GM23338 (cell line): ENCODE measurements around the gene G6PC3. TPM values are rescaled to one million over a fixed set of nuclear protein-coding genes. Genes with fewer than 3 reads are reported as not detected.
"Not testable (repeated sequence)": the region's sequence is repeated elsewhere in the genome, so short reads cannot be mapped to it uniquely, and the experiment has no call there.

Experiments used
- ATAC-seq: fragments of 200-7000 bp; cut with Tn5 transposase; 3 replicates; pipeline ENCODE4 v1.9.1; 2020
- DNase-seq: peaks from one replicate; pipeline ENCODE4 v3.0.0-alpha.2; 2015; ENCODE audit warnings: low spot score
- H2AFZ ChIP-seq: fragments of 200-600 bp; sonication (generic); 2 replicates; pipeline ENCODE4 v1.8.0; 2016; ENCODE audit warnings: antibody characterized with exemption, mild to moderate bottlenecking, moderate library complexity
- H3F3A ChIP-seq: fragments of 200-600 bp; sonication (generic); replicated peaks from 2 replicates; pipeline ENCODE4 v1.8.0; 2017; ENCODE audit warnings: antibody characterized with exemption, mixed run types, low read depth
- H3K27ac ChIP-seq: fragments of 200-600 bp; sonication (generic); 2 replicates; pipeline ENCODE4 v1.6.1; 2016; ENCODE audit warnings: low read depth
- H3K27me3 ChIP-seq: fragments of 200-600 bp; sonication (generic); 2 replicates; pipeline ENCODE4 v1.8.0; 2016; ENCODE audit warnings: mild to moderate bottlenecking, mixed run types, moderate library complexity; ENCODE audit not compliant: insufficient read depth
- H3K36me3 ChIP-seq: fragments of 200-600 bp; sonication (generic); 2 replicates; pipeline ENCODE4 v1.8.0; 2016; ENCODE audit warnings: mild to moderate bottlenecking; ENCODE audit not compliant: insufficient read depth
- H3K4me1 ChIP-seq: fragments of 200-600 bp; sonication (generic); 2 replicates; pipeline ENCODE4 v1.8.0; 2016; ENCODE audit warnings: mild to moderate bottlenecking, moderate library complexity; ENCODE audit not compliant: insufficient read depth
- H3K4me2 ChIP-seq: fragments of 200-600 bp; sonication (generic); 2 replicates; pipeline ENCODE4 v1.7.1; 2017; ENCODE audit warnings: mixed run types
- H3K4me3 ChIP-seq: fragments of 200-600 bp; sonication (generic); 2 replicates; pipeline ENCODE4 v1.6.1; 2016; ENCODE audit warnings: mixed run types
- H3K79me2 ChIP-seq: fragments of 200-600 bp; sonication (generic); replicated peaks from 2 replicates; pipeline ENCODE4 v1.8.0; 2017; ENCODE audit warnings: mild to moderate bottlenecking; ENCODE audit not compliant: insufficient read depth
- H3K9me2 ChIP-seq: fragments of 200-600 bp; sonication (generic); 2 replicates; pipeline ENCODE4 v1.8.0; 2017; ENCODE audit not compliant: insufficient read depth
- H4K20me1 ChIP-seq: fragments of 200-600 bp; sonication (generic); replicated peaks from 2 replicates; pipeline ENCODE4 v1.8.0; 2017; ENCODE audit warnings: mild to moderate bottlenecking; ENCODE audit not compliant: insufficient read depth
- H3K27ac Mint-ChIP-seq: 2 replicates; pipeline ENCODE4 v1.8.0; 2020; ENCODE audit warnings: inconsistent platforms, mild to moderate bottlenecking, moderate library complexity, mixed read lengths
- H3K27me3 Mint-ChIP-seq: 3 replicates; pipeline ENCODE4 v1.8.0; 2022; ENCODE audit warnings: low read depth, mild to moderate bottlenecking, moderate library complexity, mixed read lengths, inconsistent platforms; ENCODE audit not compliant: insufficient read depth, poor library complexity
- H3K36me3 Mint-ChIP-seq: 3 replicates; pipeline ENCODE4 v1.8.0; 2021; ENCODE audit warnings: low read depth, mild to moderate bottlenecking, inconsistent platforms, moderate library complexity, mixed read lengths
- H3K4me1 Mint-ChIP-seq: 3 replicates; pipeline ENCODE4 v1.8.0; 2020; ENCODE audit warnings: mild to moderate bottlenecking, inconsistent platforms, mixed read lengths
- H3K4me3 Mint-ChIP-seq: 3 replicates; pipeline ENCODE4 v1.8.0; 2021; ENCODE audit warnings: moderate library complexity, mild to moderate bottlenecking, inconsistent platforms, mixed read lengths
- H3K9me3 Mint-ChIP-seq: 3 replicates; pipeline ENCODE4 v1.8.0; 2020; ENCODE audit warnings: moderate library complexity, mild to moderate bottlenecking, inconsistent platforms, mixed read lengths
- CREB1 ChIP-seq: fragments of 250-450 bp; sonication (Bioruptor Pico); IDR thresholded peaks from 2 replicates; pipeline ENCODE4 v1.5.0; 2020; ENCODE audit warnings: low read depth, mild to moderate bottlenecking, moderate library complexity
- CTCF ChIP-seq, 2 experiments: fragments of 200-600 bp in 1 of 2; sonication (generic) in 1 of 2; conservative IDR thresholded peaks; 2 replicates each; pipeline versions ENCODE4 v1.5.1 to v1.6.1; 2016 to 2017; ENCODE audit warnings: antibody characterized with exemption in 2 of 2, low read depth in 2 of 2, mild to moderate bottlenecking in 2 of 2, moderate library complexity in 1 of 2
- ETS1 ChIP-seq: IDR thresholded peaks from 2 replicates; pipeline ENCODE4 v1.6.1; 2016; ENCODE audit warnings: antibody characterized with exemption
- POLR2AphosphoS5 ChIP-seq: IDR thresholded peaks from 2 replicates; pipeline ENCODE4 v1.6.1; 2016; ENCODE audit warnings: antibody characterized with exemption, low read depth
- REST ChIP-seq: IDR thresholded peaks from one replicate; pipeline ENCODE4 v1.6.1; 2018; ENCODE audit warnings: antibody characterized with exemption; ENCODE audit not compliant: unreplicated experiment
- STAT1 ChIP-seq: IDR thresholded peaks from one replicate; pipeline ENCODE4 v1.6.1; 2016; ENCODE audit warnings: antibody characterized with exemption; ENCODE audit not compliant: unreplicated experiment
- ZNF462 ChIP-seq: fragments of 250-450 bp; sonication (Bioruptor Pico); IDR thresholded peaks from 2 replicates; pipeline ENCODE4 v1.5.0; 2020; ENCODE audit warnings: mild to moderate bottlenecking, moderate library complexity
- long read RNA-seq: library from polyadenylated mRNA; unstranded; transcript quantifications from one replicate; pipeline ENCODE4 v2.0.0, GENCODE V29; 2020; ENCODE audit not compliant: unreplicated experiment
- polyA plus RNA-seq: library from polyadenylated mRNA; unstranded; fragments of >200 nt; fragmentation: Nextera tagmentation; extraction: Ambion mirVana; gene quantifications from 2 replicates; pipeline ENCODE4 v1.2.1, GENCODE V29; 2016
- total RNA-seq: library from RNA; depleted of rRNA; stranded (reverse); fragments of >200 nt; shearing (Covaris generic); gene quantifications from 2 replicates; pipeline ENCODE4 v1.2.3, GENCODE V29; 2014; rRNA removed

The G6PC3 gene
- total RNA-seq (110 and 112 TPM in 2 replicates), polyA plus RNA-seq (143 and 154 TPM in 2 replicates)
- long read RNA-seq, transcript G6PC3-201 (6 exons, 1,533 nt): major isoform, 28 of 34 reads
- long read RNA-seq, partial matches to known transcripts: 2 of 34 reads
- long read RNA-seq, other reads (novel, unspliced or antisense): 3 of 34 reads

GRCh38 chr17:44070455-44071197 lies at the start of gene G6PC3:
G6PC3 (plus strand) TSS chr17:44070735; CDS start chr17:44070966, 231 bp downstream.
- H3K4me1 Mint-ChIP-seq: peaks cover 25% of the 10 kb centered on the region
- Histone ChIP-seq H4K20me1 (no peaks in the 10 kb centered on the region; the same call in 1 of the 2 replicates), H3F3A (peaks cover 19% of the 10 kb centered on the region), H2AFZ (peak within 1 kb of the TSS; percentile 84), H3K36me3 (peaks cover 9% of the 10 kb centered on the region; the same call in 1 of the 2 replicates), H3K9me2 (no peaks in the 10 kb centered on the region; the same call in 1 of the 2 replicates), H3K27me3 (no peaks in the 10 kb centered on the region), H3K4me3 (peak within 1 kb of the TSS; percentile 99), H3K27ac (peak within 1 kb of the TSS; percentile 98), H3K79me2 (peaks cover 30% of the 10 kb centered on the region), H3K4me2 (peak within 1 kb of the TSS; percentile 94), H3K4me1 (peaks cover 24% of the 10 kb centered on the region; the same call in 1 of the 2 replicates)
- peak within 1 kb of the TSS; percentile 95 for H3K4me3 Mint-ChIP-seq
- no peaks in the 10 kb centered on the region; the same call in 2 of the 3 replicates for H3K9me3 Mint-ChIP-seq
- ATAC-seq: peak; percentile 79
- TF ChIP-seq STAT1: no peak
- peak; percentile 24 for TF ChIP-seq REST
- peak; percentile 46 for TF ChIP-seq CREB1 (CRISPR knock-in tag)
- TF ChIP-seq CTCF (conservative IDR thresholded peaks at IDR 0.05; ENCODE audit: low read depth in 2 of 2): 0 out of 4 replicates have a peak, but pooled peaks of 1 of the 2 experiments have one; percentile 2
- TF ChIP-seq POLR2AphosphoS5: peak; percentile 95
- TF ChIP-seq ZNF462 (CRISPR knock-in tag): no peak
- 0 out of 2 replicates have a peak, but pooled peaks have one; percentile 42 for TF ChIP-seq ETS1
- peaks cover 2% of the 10 kb centered on the region for H3K27me3 Mint-ChIP-seq
- peak; percentile 99 for DNase-seq
- H3K36me3 Mint-ChIP-seq: peaks cover 30% of the 10 kb centered on the region
- peak within 1 kb of the TSS; percentile 97 for H3K27ac Mint-ChIP-seq

- not testable (repeated sequence) for H3K4me3 ChIP-seq, H3K4me1 Mint-ChIP-seq, H3K4me1 ChIP-seq, H3F3A ChIP-seq, DNase-seq, H3K9me2 ChIP-seq, H3K27ac ChIP-seq, H3K27ac Mint-ChIP-seq, H3K27me3 Mint-ChIP-seq, H3K79me2 ChIP-seq, H3K36me3 Mint-ChIP-seq, H3K36me3 ChIP-seq, H3K4me3 Mint-ChIP-seq, H2AFZ ChIP-seq, H3K27me3 ChIP-seq, ATAC-seq, H3K4me2 ChIP-seq, H4K20me1 ChIP-seq, H3K9me3 Mint-ChIP-seq
These were observed 49.3 kb upstream of the G6PC3 start for GRCh38 chr17:44021227-44021626.
